HL-60 (cell line): ENCODE data around the gene NTN4.

Source experiments
- CTCF ChIP-seq: IDR thresholded peaks from one replicate; pipeline ENCODE4 v1.5.1; 2011; ENCODE audit warnings: low read length, control low read depth, inconsistent platforms; ENCODE audit not compliant: insufficient read depth
- POLR2AphosphoS5 ChIP-seq: IDR thresholded peaks from 2 replicates; pipeline ENCODE4 v1.6.1; 2012; ENCODE audit warnings: low read depth
- SPI1 ChIP-seq: IDR thresholded peaks from 2 replicates; pipeline ENCODE4 v1.6.1; 2012; ENCODE audit warnings: low read depth, mild to moderate bottlenecking, borderline replicate concordance

- no peak for TF ChIP-seq CTCF
- no peak for TF ChIP-seq POLR2AphosphoS5
- TF ChIP-seq SPI1: no peak
These were observed 148.0 kb downstream of the NTN4 start for GRCh38 chr12:95642583-95642982.
